MM.1S (cell line): ENCODE results near the gene CABCOCO1.

Experiments used
- CTCF ChIP-seq: fragments of 300-600 bp; sonication (generic); IDR thresholded peaks from 2 replicates; pipeline ENCODE4 v1.5.1; 2016; ENCODE audit warnings: antibody characterized with exemption, low read length, mixed read lengths
- EZH2 ChIP-seq: fragments of 300-600 bp; sonication (generic); optimal IDR thresholded peaks from 2 replicates; pipeline ENCODE3; 2017; ENCODE audit warnings: low read depth, mild to moderate bottlenecking, antibody characterized with exemption, low read length, mixed read lengths
- EZH2phosphoT487 ChIP-seq: fragments of 300-600 bp; sonication (generic); IDR thresholded peaks from 2 replicates; pipeline ENCODE4 v1.6.1; 2018; ENCODE audit warnings: antibody characterized with exemption, low read length

GRCh38 chr10:61732629-61733278, 70.0 kb downstream of the CABCOCO1 start:
- TF ChIP-seq CTCF = no peak
- no peak for TF ChIP-seq EZH2
- TF ChIP-seq EZH2phosphoT487 = no peak
